Measurements from ENCODE around the gene EIF4E2.
"Not testable (repeated sequence)": the region's sequence is repeated elsewhere in the genome, so short reads cannot be mapped to it uniquely, and the experiment has no call there.

The EIF4E2 gene

DNA sequence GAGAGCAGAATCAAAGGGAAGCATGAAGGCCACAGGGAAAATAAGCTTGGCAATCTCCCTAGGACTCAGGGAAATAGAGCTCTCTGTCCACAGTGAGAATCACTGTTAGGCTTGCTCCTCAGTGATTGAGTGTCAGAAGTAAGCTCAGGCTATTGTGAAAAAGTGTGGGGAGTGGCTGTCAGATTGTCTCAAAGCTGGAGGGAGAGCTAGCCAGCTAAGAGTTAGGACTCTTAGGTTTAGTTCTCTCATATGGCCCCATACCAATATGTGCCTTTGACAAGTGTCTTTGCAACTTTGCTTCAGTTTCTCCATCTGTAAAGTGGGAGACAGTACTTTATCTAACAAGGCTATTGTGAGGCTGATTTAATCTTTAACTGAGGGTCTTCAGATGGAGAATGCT lies 17.2 kb downstream of the EIF4E2 start:
- no peak for DNase-seq (ENCODE audit: low read depth)

DNA sequence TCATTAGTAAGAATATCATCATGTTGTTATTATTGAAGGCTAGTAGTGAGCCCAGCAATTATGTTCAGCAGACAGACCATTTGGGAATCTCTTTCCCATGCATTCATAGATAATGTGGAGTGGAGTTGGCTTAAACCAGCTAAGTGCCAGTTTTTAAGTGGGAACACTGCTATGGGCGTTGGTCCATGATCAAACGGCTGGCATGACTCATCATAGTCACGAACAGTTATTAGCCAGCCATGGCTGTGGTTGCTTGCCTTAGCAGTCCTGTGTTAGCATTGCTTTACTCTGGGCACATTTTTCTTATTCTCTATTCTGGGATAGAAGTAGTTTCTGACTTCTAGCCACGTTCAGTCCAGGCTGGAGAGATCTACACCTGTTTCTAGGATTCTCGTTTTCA lies 17.7 kb downstream of the EIF4E2 start:
- peak; percentile 91 for DNase-seq (ENCODE audit: low read depth)

GRCh38 chr2:232569541-232569940 lies 19.1 kb downstream of the EIF4E2 start:
- no peak for DNase-seq (ENCODE audit: low read depth)

DNA sequence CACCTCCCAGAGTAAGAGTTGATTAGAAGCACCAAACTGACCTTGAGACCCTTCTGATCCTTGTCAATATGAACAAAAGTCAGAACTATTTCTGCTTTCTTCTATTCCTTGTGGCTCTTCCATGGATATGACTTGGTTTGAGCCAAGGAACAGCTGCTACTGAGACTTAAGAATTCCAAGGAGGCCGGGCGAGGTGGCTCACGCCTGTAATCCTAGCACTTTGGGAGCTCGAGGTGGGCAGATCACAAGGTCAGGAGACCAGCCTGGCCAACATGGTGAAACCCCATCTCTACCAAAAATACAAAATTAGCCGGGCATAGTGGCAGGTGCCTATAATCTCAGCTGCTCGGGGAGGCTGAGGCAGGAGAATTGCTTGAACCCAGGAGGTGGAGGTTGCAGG lies 20.0 kb downstream of the EIF4E2 start:
- not testable (repeated sequence) for DNase-seq (ENCODE audit: low read depth)

DNA sequence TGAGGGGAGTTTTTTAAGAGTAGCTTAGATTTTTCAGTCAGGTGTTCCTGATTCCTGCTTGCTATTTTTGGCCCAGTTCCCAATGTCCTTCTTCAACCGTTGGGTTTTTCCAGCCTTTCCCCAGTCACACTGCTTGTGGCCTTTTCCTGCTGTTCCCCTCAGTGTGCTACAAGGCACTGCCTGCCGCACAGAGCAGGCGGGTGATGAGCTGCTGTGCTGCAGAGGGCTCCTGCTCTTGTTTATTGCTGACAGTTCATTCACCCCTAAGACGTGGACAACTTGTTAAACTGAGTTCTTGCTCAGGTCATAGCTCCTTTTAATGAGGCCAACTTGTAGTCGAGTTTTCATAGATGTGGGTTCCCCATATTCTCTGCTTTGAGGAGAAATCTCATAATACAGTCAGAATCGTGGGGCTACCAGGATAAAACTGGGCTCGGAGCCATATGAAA lies 20.6 kb downstream of the EIF4E2 start:
- no peak for DNase-seq (ENCODE audit: low read depth)

- DNase-seq (ENCODE audit: low read depth) = no peak
Measured at GRCh38 chr2:232573042-232573441, 22.6 kb downstream of the EIF4E2 start.

DNA sequence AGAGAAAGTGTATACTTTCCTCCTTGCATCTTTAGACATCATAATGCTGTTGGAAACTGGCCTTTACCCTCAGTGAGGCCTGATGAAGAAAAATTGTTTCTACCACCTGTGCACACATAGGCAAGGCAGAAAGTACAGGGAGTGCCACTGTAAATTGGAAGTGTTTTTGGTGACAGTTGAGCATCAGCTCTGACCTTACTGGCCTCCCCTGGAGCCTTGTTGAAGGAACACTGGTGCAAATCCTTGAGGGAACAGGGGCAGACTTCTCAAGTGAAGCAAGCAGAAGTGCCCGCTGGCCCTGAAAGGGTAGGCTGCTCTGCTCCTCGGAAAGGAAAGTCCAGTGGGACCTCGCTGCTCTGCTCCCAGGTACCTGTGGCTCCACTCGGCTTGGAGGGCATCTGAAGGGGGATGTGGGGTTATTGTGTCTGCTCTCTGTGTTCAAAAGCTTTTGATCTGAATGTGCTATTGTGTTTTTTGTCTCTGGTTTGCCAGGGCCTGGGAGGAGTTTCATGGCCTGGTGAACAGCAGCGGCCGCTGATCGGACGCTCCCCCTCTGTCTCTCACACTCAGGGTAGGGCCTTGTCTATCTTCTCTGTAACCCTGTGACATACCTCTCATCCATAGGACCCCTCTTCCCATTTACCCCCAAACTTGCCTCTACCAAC lies 23.4 kb downstream of the EIF4E2 start:
- no peak for DNase-seq (ENCODE audit: low read depth)

GRCh38 chr2:232574674-232575403 lies 24.4 kb downstream of the EIF4E2 start:
- no peak for DNase-seq (ENCODE audit: low read depth)

GRCh38 chr2:232575404-232575746 lies 24.9 kb downstream of the EIF4E2 start:
- no peak for DNase-seq (ENCODE audit: low read depth)

- no peak for DNase-seq (ENCODE audit: low read depth)
Measured at GRCh38 chr2:232576995-232577394, 26.5 kb downstream of the EIF4E2 start.

- DNase-seq (ENCODE audit: low read depth) = no peak
Measured at GRCh38 chr2:232577841-232578240, 27.4 kb downstream of the EIF4E2 start.

DNA sequence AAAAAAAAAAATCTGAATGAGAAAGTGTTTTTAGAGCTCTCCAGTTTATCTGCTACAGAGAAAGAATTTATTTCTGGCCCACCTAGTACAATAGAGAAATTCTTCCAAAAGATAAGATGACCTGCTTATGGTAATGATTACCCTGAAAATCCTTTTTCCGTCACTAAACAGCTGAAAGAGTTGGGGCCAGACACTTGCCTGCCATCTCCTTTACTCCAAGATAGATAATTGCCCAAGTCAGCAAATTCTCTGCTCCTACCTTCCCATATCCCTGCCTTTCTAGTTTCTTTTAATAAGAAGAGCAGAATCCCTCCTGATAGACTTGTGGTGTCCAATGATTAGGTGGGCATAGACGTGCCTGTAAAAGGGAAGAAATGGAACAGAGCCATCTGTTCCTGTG lies 28.1 kb downstream of the EIF4E2 start:
- no peak for DNase-seq (ENCODE audit: low read depth)

- no peak for DNase-seq (ENCODE audit: low read depth)
Measured at GRCh38 chr2:232580648-232580981, 30.1 kb downstream of the EIF4E2 start.

DNA sequence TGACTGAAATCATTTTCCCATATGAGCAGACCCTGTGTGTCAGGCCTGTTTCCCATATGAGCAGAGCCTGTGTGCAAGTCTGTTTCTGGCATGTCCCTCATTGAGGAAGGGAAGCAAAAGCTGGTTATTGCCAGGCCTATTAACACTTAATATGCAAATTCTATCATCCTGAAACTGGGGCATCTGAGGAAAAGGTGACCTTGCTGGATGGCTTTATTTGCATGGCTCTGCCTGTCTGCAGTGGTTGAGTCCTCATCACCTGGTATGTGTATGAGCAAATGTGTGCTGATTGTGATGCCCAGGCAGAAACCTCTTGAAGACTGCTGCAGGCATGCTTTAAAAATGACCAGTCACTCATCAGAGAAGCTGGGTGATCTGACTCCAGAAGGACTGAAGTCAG lies 31.2 kb downstream of the EIF4E2 start:
- DNase-seq (ENCODE audit: low read depth) = no peak

- no peak for DNase-seq (ENCODE audit: low read depth)
Measured at GRCh38 chr2:232584238-232584637, 33.7 kb downstream of the EIF4E2 start.

- DNase-seq (ENCODE audit: low read depth) = no peak
Measured at GRCh38 chr2:232586943-232587505, 36.5 kb downstream of the EIF4E2 start.

GRCh38 chr2:232587512-232587911 lies 37.0 kb downstream of the EIF4E2 start:
- no peak for DNase-seq (ENCODE audit: low read depth)

DNA sequence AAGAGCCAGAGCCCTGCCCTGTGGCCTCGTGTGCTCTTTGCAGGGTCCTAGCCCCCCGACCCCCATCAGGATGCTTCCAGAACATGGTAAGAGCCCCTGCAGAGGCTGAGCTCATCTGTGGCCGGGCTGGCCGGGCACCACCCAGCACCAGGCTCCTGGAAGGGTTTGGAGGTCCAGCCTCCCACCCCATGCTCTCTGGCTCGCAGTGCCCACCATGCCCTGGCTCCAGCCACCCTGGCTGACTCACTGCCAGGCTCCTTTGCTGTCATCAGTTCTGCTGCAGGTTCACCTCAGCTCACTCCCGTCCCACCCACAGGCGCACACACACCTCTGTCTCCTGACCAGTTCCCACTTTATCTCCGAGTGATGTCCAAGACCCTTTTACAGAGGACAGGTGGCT lies 37.5 kb downstream of the EIF4E2 start:
- no peak for DNase-seq (ENCODE audit: low read depth)

DNA sequence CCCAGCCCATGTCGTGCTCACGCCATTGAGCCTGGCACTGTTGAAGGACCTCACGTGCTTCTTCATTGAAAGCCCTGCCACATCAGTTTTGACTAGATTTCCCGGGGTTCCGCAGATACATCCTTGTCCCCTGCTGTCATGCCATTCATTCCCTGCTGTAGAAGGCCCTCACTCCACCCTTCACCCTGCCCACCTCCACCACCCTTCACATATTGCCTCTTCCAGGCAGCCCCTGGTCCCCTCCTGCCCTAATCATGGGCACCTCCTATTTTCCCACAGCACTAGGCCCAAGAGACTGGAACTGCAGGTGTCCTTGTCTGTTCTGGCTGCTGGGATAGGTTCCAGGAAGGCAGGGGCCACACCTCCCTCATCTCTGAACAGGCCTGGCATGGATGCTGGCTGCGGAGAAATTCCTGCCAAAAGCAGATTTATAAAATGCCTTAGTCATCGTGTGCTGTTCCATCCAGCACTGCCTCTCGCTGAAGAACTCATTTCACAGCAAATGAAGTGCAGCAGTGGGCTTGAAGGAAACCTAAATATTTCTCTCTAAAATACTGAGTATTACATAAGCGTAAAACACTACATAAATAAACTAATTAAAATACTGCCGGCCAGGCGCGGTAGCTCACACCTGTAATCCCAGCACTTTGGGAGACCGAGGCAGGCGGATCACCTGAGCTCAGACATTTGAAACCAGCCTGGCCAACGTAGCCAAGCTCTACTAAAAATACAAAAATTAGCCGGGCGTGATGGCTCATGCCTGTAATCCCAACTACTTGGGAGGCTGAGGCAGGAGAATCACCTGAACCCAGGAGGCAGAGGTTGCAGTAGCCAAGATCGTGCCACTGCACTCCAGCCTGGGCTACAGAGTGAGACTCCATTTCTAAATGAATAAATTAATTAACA lies 38.4 kb downstream of the EIF4E2 start:
- peak; percentile 68 for DNase-seq (ENCODE audit: low read depth)

DNA sequence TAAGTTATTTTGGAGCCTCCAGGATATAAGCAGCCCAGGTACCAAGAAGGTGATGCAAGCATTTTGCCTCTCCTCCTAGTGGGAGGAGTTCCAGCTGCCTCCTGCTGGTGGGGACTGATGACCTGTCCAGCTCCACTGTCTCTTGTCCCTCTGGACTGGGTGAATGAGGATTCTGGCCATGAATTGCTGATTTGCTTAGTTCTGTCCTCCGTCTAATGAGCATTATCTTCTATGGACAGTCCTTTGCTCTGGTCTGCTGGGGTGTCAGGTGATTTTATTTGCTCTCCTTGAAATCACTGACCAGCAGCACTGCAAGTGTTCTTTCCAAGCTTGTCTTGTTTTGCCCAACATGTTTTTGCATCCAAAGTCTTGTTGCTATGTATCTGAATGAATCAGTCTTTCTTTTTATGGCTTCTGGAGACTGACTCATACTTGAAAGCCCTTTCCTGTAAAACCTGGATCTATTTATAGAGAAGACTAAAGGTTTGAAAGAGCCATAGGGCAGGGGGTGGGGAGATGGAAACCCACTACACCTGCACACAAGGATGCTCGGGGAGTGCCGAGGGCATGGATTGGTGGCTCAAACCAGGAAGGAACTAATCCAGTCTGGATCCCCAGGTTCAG lies 42.4 kb downstream of the EIF4E2 start:
- peak; percentile 84 for DNase-seq (ENCODE audit: low read depth)

- DNase-seq (ENCODE audit: low read depth) = no peak
Measured at GRCh38 chr2:232593982-232594381, 43.5 kb downstream of the EIF4E2 start.
